Suprapubic skin (tissue), 3 donors: ENCODE measurements around the gene IL36RN.

Experiments used
- CTCF ChIP-seq, 2 donors: fragments of 200-600 bp in 1 of 2; fragments of 450-650 bp in 1 of 2; sonication (generic) in 1 of 2; IDR thresholded peaks; one replicate each; pipeline ENCODE4 v1.5.1; 2016 to 2019; ENCODE audit warnings: antibody characterized with exemption in 2 of 2, mild to moderate bottlenecking in 1 of 2, moderate library complexity in 1 of 2
- POLR2AphosphoS5 ChIP-seq, 3 donors: sonication (generic); formaldehyde crosslinking; IDR thresholded peaks; one replicate each; pipeline ENCODE4 v1.6.1; 2017; ENCODE audit warnings: antibody characterized with exemption in 3 of 3

GRCh38 chr2:113075030-113075429 is 16.0 kb downstream of the IL36RN start:
- TF ChIP-seq POLR2AphosphoS5 (IDR thresholded peaks at IDR 0.05) = no peak
- TF ChIP-seq CTCF (IDR thresholded peaks at IDR 0.05) = no peak
